ENCODE measurements around the gene GSE1. TPM values are rescaled to one million over a fixed set of nuclear protein-coding genes. Genes with fewer than 3 reads are reported as not detected.

The GSE1 gene
- total RNA-seq, 1 experiment from 2014 or later, result 90.2 TPM

DNA sequence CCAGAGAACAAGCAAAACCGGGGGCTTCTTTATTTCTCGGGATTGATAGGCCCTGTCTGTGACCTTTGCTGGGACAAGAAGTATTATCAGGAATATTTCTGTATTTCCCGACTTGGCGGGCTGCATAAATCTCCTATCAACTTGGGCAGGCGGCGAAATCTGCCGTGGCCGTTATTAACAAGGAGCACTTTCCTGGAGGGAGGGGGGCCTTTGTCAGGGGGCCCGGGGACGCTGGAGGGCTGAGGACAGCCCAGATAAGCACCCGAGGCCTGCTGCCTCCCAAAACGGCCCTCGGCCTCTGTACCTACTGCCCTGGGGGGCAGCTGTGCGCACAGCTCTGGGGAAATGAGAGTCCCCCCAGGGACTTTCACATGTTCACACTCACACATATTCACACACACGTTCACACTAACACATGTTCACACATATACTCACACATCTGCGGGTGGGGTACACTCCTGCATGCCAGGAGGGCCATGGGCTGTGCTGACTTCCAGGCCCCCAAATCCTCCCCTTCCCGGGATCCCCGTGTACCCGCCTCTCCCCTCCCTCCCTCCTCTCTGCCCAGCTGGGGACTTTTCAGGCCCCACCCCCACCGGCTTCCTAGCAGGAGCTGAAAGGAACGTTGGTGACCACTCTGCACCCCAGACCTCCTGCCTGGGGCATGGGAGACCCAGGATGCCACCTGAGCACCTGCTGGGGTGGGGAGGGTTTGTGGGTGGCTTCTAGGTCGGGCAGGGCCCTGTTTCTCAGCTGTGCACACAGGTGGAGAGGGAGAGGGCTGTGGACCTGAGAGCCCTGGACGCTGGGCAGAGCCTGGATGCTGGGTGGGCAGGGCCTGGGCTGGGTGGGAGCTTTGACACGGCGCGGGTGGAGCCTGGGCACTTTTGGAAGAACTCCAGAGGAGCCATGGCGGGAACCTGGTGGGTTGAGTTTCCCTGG, 24.3 kb upstream of the GSE1 start:
- intact Hi-C loops (cut with micrococcal nuclease), result no loop called here

More for the DNA sequence above, 24.3 kb upstream of the GSE1 start:
- no peaks in the 10 kb centered on the region for H4K20me1 ChIP-seq (ENCODE audit: insufficient read depth)
- H3K4me3 ChIP-seq (replicated peaks in 1 of 2; ENCODE audit: low read depth in 1 of 2, low read length in 2 of 2), result no peak overlapping the region
- H3K79me2 ChIP-seq (ENCODE audit: insufficient read depth, low read length), result no peaks in the 10 kb centered on the region
- peaks cover 0 to 6% of the 10 kb centered on the region in 2 experiments; a peak in 1 of 4 replicates for H3K4me1 ChIP-seq (ENCODE audit: control insufficient read depth in 1 of 2, insufficient read depth in 2 of 2, low read length in 2 of 2)
- H3K4me2 ChIP-seq (ENCODE audit: low read length), result no peak overlapping the region
- H3K9me2 ChIP-seq (ENCODE audit: insufficient read depth), result no peaks in the 10 kb centered on the region
- H3K9ac ChIP-seq (ENCODE audit: low read length), result no peak overlapping the region
- no peak overlapping the region for H3K27ac ChIP-seq (ENCODE audit: low read depth, low read length)
- POLR2A ChIA-PET, result no interaction called here
- no peak for DNase-seq (ENCODE audit: low read depth, low spot score)
- TF ChIP-seq JUND (IDR thresholded peaks at IDR 0.05) (no peak), CBX3 (IDR thresholded peaks at IDR 0.05; ENCODE audit: low read depth) (no peak), EZH2phosphoT487 (IDR thresholded peaks at IDR 0.05; ENCODE audit: borderline replicate concordance) (no peak), EGR1 (IDR thresholded peaks at IDR 0.05; ENCODE audit: low read depth) (no peak), CEBPB (IDR thresholded peaks at IDR 0.05; ENCODE audit: low read depth) (no peak), RAD21 (IDR thresholded peaks at IDR 0.05; ENCODE audit: low read depth) (no peak)
- TF ChIP-seq, protein P1, sequence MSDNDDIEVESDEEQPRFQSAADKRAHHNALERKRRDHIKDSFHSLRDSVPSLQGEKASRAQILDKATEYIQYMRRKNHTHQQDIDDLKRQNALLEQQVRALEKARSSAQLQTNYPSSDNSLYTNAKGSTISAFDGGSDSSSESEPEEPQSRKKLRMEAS (IDR thresholded peaks at IDR 0.05), result no peak
- TF ChIP-seq, protein P2, sequence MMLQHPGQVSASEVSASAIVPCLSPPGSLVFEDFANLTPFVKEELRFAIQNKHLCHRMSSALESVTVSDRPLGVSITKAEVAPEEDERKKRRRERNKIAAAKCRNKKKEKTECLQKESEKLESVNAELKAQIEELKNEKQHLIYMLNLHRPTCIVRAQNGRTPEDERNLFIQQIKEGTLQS (IDR thresholded peaks at IDR 0.05), result no peak
- TF ChIP-seq, protein P3, sequence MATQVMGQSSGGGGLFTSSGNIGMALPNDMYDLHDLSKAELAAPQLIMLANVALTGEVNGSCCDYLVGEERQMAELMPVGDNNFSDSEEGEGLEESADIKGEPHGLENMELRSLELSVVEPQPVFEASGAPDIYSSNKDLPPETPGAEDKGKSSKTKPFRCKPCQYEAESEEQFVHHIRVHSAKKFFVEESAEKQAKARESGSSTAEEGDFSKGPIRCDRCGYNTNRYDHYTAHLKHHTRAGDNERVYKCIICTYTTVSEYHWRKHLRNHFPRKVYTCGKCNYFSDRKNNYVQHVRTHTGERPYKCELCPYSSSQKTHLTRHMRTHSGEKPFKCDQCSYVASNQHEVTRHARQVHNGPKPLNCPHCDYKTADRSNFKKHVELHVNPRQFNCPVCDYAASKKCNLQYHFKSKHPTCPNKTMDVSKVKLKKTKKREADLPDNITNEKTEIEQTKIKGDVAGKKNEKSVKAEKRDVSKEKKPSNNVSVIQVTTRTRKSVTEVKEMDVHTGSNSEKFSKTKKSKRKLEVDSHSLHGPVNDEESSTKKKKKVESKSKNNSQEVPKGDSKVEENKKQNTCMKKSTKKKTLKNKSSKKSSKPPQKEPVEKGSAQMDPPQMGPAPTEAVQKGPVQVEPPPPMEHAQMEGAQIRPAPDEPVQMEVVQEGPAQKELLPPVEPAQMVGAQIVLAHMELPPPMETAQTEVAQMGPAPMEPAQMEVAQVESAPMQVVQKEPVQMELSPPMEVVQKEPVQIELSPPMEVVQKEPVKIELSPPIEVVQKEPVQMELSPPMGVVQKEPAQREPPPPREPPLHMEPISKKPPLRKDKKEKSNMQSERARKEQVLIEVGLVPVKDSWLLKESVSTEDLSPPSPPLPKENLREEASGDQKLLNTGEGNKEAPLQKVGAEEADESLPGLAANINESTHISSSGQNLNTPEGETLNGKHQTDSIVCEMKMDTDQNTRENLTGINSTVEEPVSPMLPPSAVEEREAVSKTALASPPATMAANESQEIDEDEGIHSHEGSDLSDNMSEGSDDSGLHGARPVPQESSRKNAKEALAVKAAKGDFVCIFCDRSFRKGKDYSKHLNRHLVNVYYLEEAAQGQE (IDR thresholded peaks at IDR 0.05; ENCODE audit: low read depth), result no peak
- H3K27me3 ChIP-seq (ENCODE audit: insufficient read depth, low read length), result no peaks in the 10 kb centered on the region
- RAD21 ChIA-PET (ENCODE audit: low non-redundant PET in 1 of 2, low total read pairs in 2 of 2, uncharacterized antibody in 2 of 2, unreplicated experiment in 2 of 2), result interaction anchor here in 1 of 2 experiments (0.7 kb wide), 1 partner anchor 16 kb away, joined by 3 read pairs; no protein-coding TSS in a partner anchor
- no peak for ATAC-seq
- no peak overlapping the region for H2AFZ ChIP-seq (ENCODE audit: low read depth, low read length, poor library complexity, severe bottlenecking)
- CTCF ChIA-PET, result no interaction called here
- peaks cover 0 to 5% of the 10 kb centered on the region in 2 experiments; a peak in 1 of 4 replicates for H3K9me3 ChIP-seq (ENCODE audit: control insufficient read depth in 1 of 2, insufficient read depth in 1 of 2, low read depth in 1 of 2, low read length in 2 of 2)
- no TSS peak for BruUV-seq (replicated peaks)
- no peaks in the 10 kb centered on the region for H3K36me3 ChIP-seq (ENCODE audit: control insufficient read depth in 1 of 2, insufficient read depth in 2 of 2, low read length in 2 of 2)
